ENCODE measurements around the gene TSEN2.
A peak's percentile ranks its signal among the peaks of the same experiment; 100 is the strongest.
"Not testable (repeated sequence)": the region's sequence is repeated elsewhere in the genome, so short reads cannot be mapped to it uniquely, and the experiment has no call there.

The TSEN2 gene

GRCh38 chr3:12472000-12472610, 12.2 kb upstream of the TSEN2 start:
- ATAC-seq (no peak), DNase-seq (no peak)

GRCh38 chr3:12472796-12473195, 11.5 kb upstream of the TSEN2 start:
- no peak for DNase-seq
- no peak for ATAC-seq

- ATAC-seq = no peak
- DNase-seq = no peak
These were observed 10.8 kb upstream of the TSEN2 start for GRCh38 chr3:12473511-12473910.

GRCh38 chr3:12476238-12476897, 7.9 kb upstream of the TSEN2 start:
- no peak for DNase-seq
- no peak for ATAC-seq

GRCh38 chr3:12477256-12477655, 7.0 kb upstream of the TSEN2 start:
- no peak for DNase-seq
- no peak for ATAC-seq

GRCh38 chr3:12478326-12478725, 6.0 kb upstream of the TSEN2 start:
- ATAC-seq (no peak), DNase-seq (no peak)

- not testable (repeated sequence) for DNase-seq, ATAC-seq
These were observed 5.1 kb upstream of the TSEN2 start for GRCh38 chr3:12479198-12479597.

GRCh38 chr3:12479919-12480427, 4.3 kb upstream of the TSEN2 start:
- no peak for DNase-seq

GRCh38 chr3:12483410-12483809, 870 bp upstream of the TSEN2 start:
- DNase-seq (no peak), ATAC-seq (no peak)

More at GRCh38 chr3:12479919-12480427, 4.3 kb upstream of the TSEN2 start:
- ATAC-seq = peak; percentile 26

GRCh38 chr3:12483872-12484197, 445 bp upstream of the TSEN2 start:
- ATAC-seq (peak; percentile 3), DNase-seq (no peak)

GRCh38 chr3:12484983-12485327, 675 bp downstream of the TSEN2 start:
- ATAC-seq (no peak), DNase-seq (no peak)

- ATAC-seq (no peak), DNase-seq (no peak)
These were observed 1.7 kb downstream of the TSEN2 start for GRCh38 chr3:12486001-12486400.

GRCh38 chr3:12486916-12487315, 2.6 kb downstream of the TSEN2 start:
- no peak for DNase-seq
- no peak for ATAC-seq

- DNase-seq = no peak
- ATAC-seq = no peak
These were observed 3.1 kb downstream of the TSEN2 start for GRCh38 chr3:12487336-12487735.

- ATAC-seq (no peak), DNase-seq (no peak)
These were observed 3.5 kb downstream of the TSEN2 start for GRCh38 chr3:12487786-12488185.

GRCh38 chr3:12489368-12489767, 5.1 kb downstream of the TSEN2 start:
- ATAC-seq (no peak), DNase-seq (no peak)

GRCh38 chr3:12489832-12490231, 5.6 kb downstream of the TSEN2 start:
- no peak for ATAC-seq

GRCh38 chr3:12490547-12490946, 6.3 kb downstream of the TSEN2 start:
- DNase-seq (no peak), ATAC-seq (no peak)

More at GRCh38 chr3:12489832-12490231, 5.6 kb downstream of the TSEN2 start:
- no peak for DNase-seq

- DNase-seq = no peak
- no peak for ATAC-seq
These were observed 11.6 kb downstream of the TSEN2 start for GRCh38 chr3:12495749-12496452.

GRCh38 chr3:12496453-12496761, 12.1 kb downstream of the TSEN2 start:
- ATAC-seq = no peak
- DNase-seq = no peak

- no peak for ATAC-seq
- no peak for DNase-seq
These were observed 15.2 kb downstream of the TSEN2 start for GRCh38 chr3:12499474-12499873.

GRCh38 chr3:12501360-12502020, 17.2 kb downstream of the TSEN2 start:
- ATAC-seq (no peak), DNase-seq (no peak)

All from stimulated activated naive CD8-positive, alpha-beta T cell treated with anti-CD3 and anti-CD28 coated beads, Interleukin-15, Interleukin-2, amounts not matched to agents 100 U/mL and 50 U/mL, for 24 hours (primary cell).